Measurements from ENCODE around the gene AMDHD2.
A peak's percentile ranks its signal among the peaks of the same experiment; 100 is the strongest.
"Not testable (repeated sequence)": the region's sequence is repeated elsewhere in the genome, so short reads cannot be mapped to it uniquely, and the experiment has no call there.

AMDHD2 gene

GRCh38 chr16:2520097-2520783, at the start of gene AMDHD2:
AMDHD2 (plus strand) TSS chr16:2520371; CDS start chr16:2520459, 88 bp downstream.
- DNase-seq (ENCODE audit: low read depth) = peak; percentile 88

GRCh38 chr16:2470603-2471015, 49.6 kb upstream of the AMDHD2 start:
- no peak for DNase-seq (ENCODE audit: low read depth)

- no peak for DNase-seq (ENCODE audit: low read depth)
These were observed 49.0 kb upstream of the AMDHD2 start, which contains the start of gene NTN3 for GRCh38 chr16:2471016-2471652. NTN3 (plus strand) TSS chr16:2471297; CDS start chr16:2471702, 405 bp downstream.

GRCh38 chr16:2471653-2472487, 48.3 kb upstream of the AMDHD2 start:
- DNase-seq (ENCODE audit: low read depth) = no peak

- no peak for DNase-seq (ENCODE audit: low read depth)
These were observed 47.7 kb upstream of the AMDHD2 start for GRCh38 chr16:2472488-2472864.

GRCh38 chr16:2472885-2473445, 47.2 kb upstream of the AMDHD2 start:
- DNase-seq (ENCODE audit: low read depth) = no peak

GRCh38 chr16:2473446-2473926, 46.7 kb upstream of the AMDHD2 start:
- no peak for DNase-seq (ENCODE audit: low read depth)

GRCh38 chr16:2473999-2474876, 45.9 kb upstream of the AMDHD2 start:
- DNase-seq (ENCODE audit: low read depth) = peak; percentile 50

- peak; percentile 70 for DNase-seq (ENCODE audit: low read depth)
These were observed 45.2 kb upstream of the AMDHD2 start, which contains the start of gene TBC1D24 for GRCh38 chr16:2474877-2475412. TBC1D24 (plus strand) TSS chr16:2475127; CDS start chr16:2496149, 21,022 bp downstream.

GRCh38 chr16:2475413-2476344, 44.5 kb upstream of the AMDHD2 start:
- no peak for DNase-seq (ENCODE audit: low read depth)

GRCh38 chr16:2476345-2476720, 43.8 kb upstream of the AMDHD2 start:
- DNase-seq (ENCODE audit: low read depth) = no peak

GRCh38 chr16:2476741-2477140, 43.4 kb upstream of the AMDHD2 start:
- no peak for DNase-seq (ENCODE audit: low read depth)

- DNase-seq (ENCODE audit: low read depth) = no peak
These were observed 42.8 kb upstream of the AMDHD2 start for GRCh38 chr16:2477327-2477726.

GRCh38 chr16:2478279-2478678, 41.9 kb upstream of the AMDHD2 start:
- no peak for DNase-seq (ENCODE audit: low read depth)

GRCh38 chr16:2479996-2480395, 40.2 kb upstream of the AMDHD2 start:
- DNase-seq (ENCODE audit: low read depth) = not testable (repeated sequence)

- DNase-seq (ENCODE audit: low read depth) = no peak
These were observed 39.2 kb upstream of the AMDHD2 start for GRCh38 chr16:2480948-2481347.

GRCh38 chr16:2481676-2482075, 38.5 kb upstream of the AMDHD2 start:
- no peak for DNase-seq (ENCODE audit: low read depth)

GRCh38 chr16:2482249-2482648, 37.9 kb upstream of the AMDHD2 start:
- no peak for DNase-seq (ENCODE audit: low read depth)

- DNase-seq (ENCODE audit: low read depth) = peak; percentile 22
These were observed 37.2 kb upstream of the AMDHD2 start for GRCh38 chr16:2482708-2483534.
